WTC11 (cell line): Measurements from ENCODE around the gene AVPR2. TPM values are rescaled to one million over a fixed set of nuclear protein-coding genes. Genes with fewer than 3 reads are reported as not detected.

Experiments used
- ATAC-seq: fragments of 200-7000 bp; cut with Tn5 transposase; 2 replicates; pipeline ENCODE4 v1.10.0; 2021; ENCODE audit warnings: mild to moderate bottlenecking, moderate library complexity
- CTCF ChIA-PET: fragments of 300-600 bp; sonication (Branson Sonifier 250); formaldehyde crosslinking; loops from one replicate; lab custom pipeline; 2021; ENCODE audit warnings: antibody characterized with exemption; lab: Charles Lee
- POLR2A ChIA-PET: fragments of 350-600 bp; sonication (Branson Sonifier 250); formaldehyde crosslinking; loops from one replicate; lab custom pipeline; 2021; ENCODE audit warnings: antibody characterized with exemption; lab: Charles Lee
- DNase-seq: peaks from one replicate; pipeline ENCODE4 v3.0.0; 2021; ENCODE audit warnings: low spot score
- H3K27ac Mint-ChIP-seq: 2 replicates; pipeline ENCODE4 v1.8.0; 2021; ENCODE audit warnings: mixed read lengths
- H3K27me3 Mint-ChIP-seq: 2 replicates; pipeline ENCODE4 v1.8.0; 2021; ENCODE audit warnings: low read depth, mild to moderate bottlenecking, moderate library complexity, mixed read lengths
- H3K36me3 Mint-ChIP-seq: 2 replicates; pipeline ENCODE4 v1.8.0; 2021; ENCODE audit warnings: mixed read lengths
- H3K4me1 Mint-ChIP-seq: 2 replicates; pipeline ENCODE4 v1.8.0; 2022; ENCODE audit warnings: mixed read lengths
- H3K4me3 Mint-ChIP-seq: 2 replicates; pipeline ENCODE4 v1.8.0; 2021; ENCODE audit warnings: mild to moderate bottlenecking, moderate library complexity, mixed read lengths
- H3K9me3 Mint-ChIP-seq: 2 replicates; pipeline ENCODE4 v1.8.0; 2021; ENCODE audit warnings: mixed read lengths
- ATF1 ChIP-seq: sonication (generic); formaldehyde crosslinking; IDR thresholded peaks from 2 replicates; pipeline ENCODE4 v1.8.1; 2023; ENCODE audit warnings: mild to moderate bottlenecking, moderate library complexity, missing genetic modification reagents
- ATF3 ChIP-seq: sonication (generic); formaldehyde crosslinking; conservative IDR thresholded peaks from 2 replicates; pipeline ENCODE4 v1.8.1; 2022; ENCODE audit warnings: mild to moderate bottlenecking, missing genetic modification reagents
- CDX4 ChIP-seq: fragments of 250-450 bp; sonication (Bioruptor Pico); IDR thresholded peaks from 2 replicates; pipeline ENCODE4 v1.9.0; 2021; ENCODE audit warnings: moderate library complexity, mild to moderate bottlenecking, inconsistent platforms, borderline replicate concordance
- EMX1 ChIP-seq: fragments of 250-450 bp; sonication (Bioruptor Pico); IDR thresholded peaks from 2 replicates; pipeline ENCODE4 v1.8.0; 2021; ENCODE audit warnings: mild to moderate bottlenecking
- ETV6 ChIP-seq: sonication (generic); formaldehyde crosslinking; IDR thresholded peaks from 2 replicates; pipeline ENCODE4 v1.8.1; 2022; ENCODE audit warnings: mild to moderate bottlenecking, missing genetic modification reagents
- JUN ChIP-seq: sonication (generic); formaldehyde crosslinking; IDR thresholded peaks from 2 replicates; pipeline ENCODE4 v1.8.0; 2023; ENCODE audit warnings: mild to moderate bottlenecking, missing genetic modification reagents
- NR2C2 ChIP-seq: sonication (generic); formaldehyde crosslinking; IDR thresholded peaks from 2 replicates; pipeline ENCODE4 v1.8.0; 2022; ENCODE audit warnings: mild to moderate bottlenecking, missing genetic modification reagents
- PRRX2 ChIP-seq: fragments of 250-450 bp; sonication (Bioruptor Pico); IDR thresholded peaks from 2 replicates; pipeline ENCODE4 v1.8.0; 2021; ENCODE audit warnings: mild to moderate bottlenecking
- TCF7 ChIP-seq: sonication (generic); formaldehyde crosslinking; IDR thresholded peaks from 2 replicates; pipeline ENCODE4 v1.8.0; 2022; ENCODE audit warnings: mild to moderate bottlenecking, low read depth, missing genetic modification reagents, moderate library complexity
- USF2 ChIP-seq: sonication (generic); formaldehyde crosslinking; IDR thresholded peaks from 2 replicates; pipeline ENCODE4 v1.8.1; 2023; ENCODE audit warnings: mild to moderate bottlenecking, missing genetic modification reagents, moderate library complexity
- ZBTB21 ChIP-seq: sonication (generic); formaldehyde crosslinking; IDR thresholded peaks from 2 replicates; pipeline ENCODE4 v1.8.1; 2023; ENCODE audit warnings: mild to moderate bottlenecking, missing genetic modification reagents, borderline replicate concordance
- ZNF138 ChIP-seq: sonication (generic); formaldehyde crosslinking; conservative IDR thresholded peaks from 2 replicates; pipeline ENCODE4 v1.8.1; 2022; ENCODE audit warnings: mild to moderate bottlenecking, moderate library complexity, missing genetic modification reagents
- ZNF317 ChIP-seq: sonication (generic); formaldehyde crosslinking; IDR thresholded peaks from 2 replicates; pipeline ENCODE4 v1.8.1; 2023; ENCODE audit warnings: low read depth, mild to moderate bottlenecking, moderate library complexity, missing genetic modification reagents, borderline replicate concordance
- ZNF671 ChIP-seq: fragments of 250-450 bp; sonication (Bioruptor Pico); IDR thresholded peaks from 2 replicates; pipeline ENCODE4 v1.8.0; 2021; ENCODE audit warnings: mild to moderate bottlenecking
- total RNA-seq: library from RNA; stranded (reverse); gene quantifications from 3 replicates; pipeline ENCODE4 v1.2.3, GENCODE V29; 2021
- TF ChIP-seq, protein P1 (sequence below): sonication (generic); formaldehyde crosslinking; IDR thresholded peaks from 2 replicates; pipeline ENCODE4 v1.8.0; 2023; ENCODE audit warnings: missing genetic modification reagents, mild to moderate bottlenecking, borderline replicate concordance
- TF ChIP-seq, protein P2 (sequence below): sonication (generic); formaldehyde crosslinking; IDR thresholded peaks from 2 replicates; pipeline ENCODE4 v1.8.0; 2022; ENCODE audit warnings: mild to moderate bottlenecking, missing genetic modification reagents
- TF ChIP-seq, protein P3 (sequence below): sonication (generic); formaldehyde crosslinking; IDR thresholded peaks from 2 replicates; pipeline ENCODE4 v1.8.1; 2023; ENCODE audit warnings: mild to moderate bottlenecking, missing genetic modification reagents

AVPR2 gene
- total RNA-seq, 1 experiment from 2014 or later = 0.11 TPM

GRCh38 chrX:153903238-153903980 lies 1.1 kb upstream of the AVPR2 start:
- Mint-ChIP-seq H3K27ac (peak overlapping the region; percentile 17; the same call in 1 of the 2 replicates), H3K9me3 (no peaks in the 10 kb centered on the region), H3K4me3 (no peak overlapping the region), H3K4me1 (peaks cover 23% of the 10 kb centered on the region), H3K27me3 (no peaks in the 10 kb centered on the region), H3K36me3 (no peaks in the 10 kb centered on the region)
- ATAC-seq (peak; percentile 9; the same call in 1 of the 2 replicates), DNase-seq (no peak)
- ChIA-PET CTCF (no interaction called here), POLR2A (no interaction called here)
- TF ChIP-seq NR2C2 = no peak
- no peak for TF ChIP-seq USF2 (CRISPR knock-in tag)
- TF ChIP-seq PRRX2 (CRISPR knock-in tag) = no peak
- no peak for TF ChIP-seq ATF1
- TF ChIP-seq EMX1 (CRISPR knock-in tag) = no peak
- TF ChIP-seq ATF3 = no peak
- TF ChIP-seq CDX4 (CRISPR knock-in tag) = no peak
- TF ChIP-seq ZNF138 (CRISPR knock-in tag) = no peak

GRCh38 chrX:153905481-153906095 lies 1.1 kb downstream of the AVPR2 start:
- CTCF ChIA-PET = interaction anchor here (1.7 kb wide), 1 partner anchor 42 kb away, joined by 6 read pairs; no protein-coding TSS in a partner anchor
- H3K27me3 Mint-ChIP-seq = no peaks in the 10 kb centered on the region; the same call in 1 of the 2 replicates
- H3K4me3 Mint-ChIP-seq = no peak overlapping the region
- ATAC-seq (no peak), DNase-seq (no peak)
- H3K4me1 Mint-ChIP-seq = peaks cover 22% of the 10 kb centered on the region
- H3K36me3 Mint-ChIP-seq = no peaks in the 10 kb centered on the region
- H3K9me3 Mint-ChIP-seq = no peaks in the 10 kb centered on the region
- TF ChIP-seq JUN (CRISPR knock-in tag) (no peak), ZNF671 (CRISPR knock-in tag) (no peak), ATF3 (no peak), ETV6 (no peak), TCF7 (CRISPR knock-in tag) (no peak), ZBTB21 (CRISPR knock-in tag) (no peak), ZNF317 (CRISPR knock-in tag) (no peak)
- TF ChIP-seq, protein P1, sequence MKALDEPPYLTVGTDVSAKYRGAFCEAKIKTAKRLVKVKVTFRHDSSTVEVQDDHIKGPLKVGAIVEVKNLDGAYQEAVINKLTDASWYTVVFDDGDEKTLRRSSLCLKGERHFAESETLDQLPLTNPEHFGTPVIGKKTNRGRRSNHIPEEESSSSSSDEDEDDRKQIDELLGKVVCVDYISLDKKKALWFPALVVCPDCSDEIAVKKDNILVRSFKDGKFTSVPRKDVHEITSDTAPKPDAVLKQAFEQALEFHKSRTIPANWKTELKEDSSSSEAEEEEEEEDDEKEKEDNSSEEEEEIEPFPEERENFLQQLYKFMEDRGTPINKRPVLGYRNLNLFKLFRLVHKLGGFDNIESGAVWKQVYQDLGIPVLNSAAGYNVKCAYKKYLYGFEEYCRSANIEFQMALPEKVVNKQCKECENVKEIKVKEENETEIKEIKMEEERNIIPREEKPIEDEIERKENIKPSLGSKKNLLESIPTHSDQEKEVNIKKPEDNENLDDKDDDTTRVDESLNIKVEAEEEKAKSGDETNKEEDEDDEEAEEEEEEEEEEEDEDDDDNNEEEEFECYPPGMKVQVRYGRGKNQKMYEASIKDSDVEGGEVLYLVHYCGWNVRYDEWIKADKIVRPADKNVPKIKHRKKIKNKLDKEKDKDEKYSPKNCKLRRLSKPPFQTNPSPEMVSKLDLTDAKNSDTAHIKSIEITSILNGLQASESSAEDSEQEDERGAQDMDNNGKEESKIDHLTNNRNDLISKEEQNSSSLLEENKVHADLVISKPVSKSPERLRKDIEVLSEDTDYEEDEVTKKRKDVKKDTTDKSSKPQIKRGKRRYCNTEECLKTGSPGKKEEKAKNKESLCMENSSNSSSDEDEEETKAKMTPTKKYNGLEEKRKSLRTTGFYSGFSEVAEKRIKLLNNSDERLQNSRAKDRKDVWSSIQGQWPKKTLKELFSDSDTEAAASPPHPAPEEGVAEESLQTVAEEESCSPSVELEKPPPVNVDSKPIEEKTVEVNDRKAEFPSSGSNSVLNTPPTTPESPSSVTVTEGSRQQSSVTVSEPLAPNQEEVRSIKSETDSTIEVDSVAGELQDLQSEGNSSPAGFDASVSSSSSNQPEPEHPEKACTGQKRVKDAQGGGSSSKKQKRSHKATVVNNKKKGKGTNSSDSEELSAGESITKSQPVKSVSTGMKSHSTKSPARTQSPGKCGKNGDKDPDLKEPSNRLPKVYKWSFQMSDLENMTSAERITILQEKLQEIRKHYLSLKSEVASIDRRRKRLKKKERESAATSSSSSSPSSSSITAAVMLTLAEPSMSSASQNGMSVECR = no peak
- TF ChIP-seq, protein P2, sequence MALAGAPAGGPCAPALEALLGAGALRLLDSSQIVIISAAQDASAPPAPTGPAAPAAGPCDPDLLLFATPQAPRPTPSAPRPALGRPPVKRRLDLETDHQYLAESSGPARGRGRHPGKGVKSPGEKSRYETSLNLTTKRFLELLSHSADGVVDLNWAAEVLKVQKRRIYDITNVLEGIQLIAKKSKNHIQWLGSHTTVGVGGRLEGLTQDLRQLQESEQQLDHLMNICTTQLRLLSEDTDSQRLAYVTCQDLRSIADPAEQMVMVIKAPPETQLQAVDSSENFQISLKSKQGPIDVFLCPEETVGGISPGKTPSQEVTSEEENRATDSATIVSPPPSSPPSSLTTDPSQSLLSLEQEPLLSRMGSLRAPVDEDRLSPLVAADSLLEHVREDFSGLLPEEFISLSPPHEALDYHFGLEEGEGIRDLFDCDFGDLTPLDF = no peak
- TF ChIP-seq, protein P3, sequence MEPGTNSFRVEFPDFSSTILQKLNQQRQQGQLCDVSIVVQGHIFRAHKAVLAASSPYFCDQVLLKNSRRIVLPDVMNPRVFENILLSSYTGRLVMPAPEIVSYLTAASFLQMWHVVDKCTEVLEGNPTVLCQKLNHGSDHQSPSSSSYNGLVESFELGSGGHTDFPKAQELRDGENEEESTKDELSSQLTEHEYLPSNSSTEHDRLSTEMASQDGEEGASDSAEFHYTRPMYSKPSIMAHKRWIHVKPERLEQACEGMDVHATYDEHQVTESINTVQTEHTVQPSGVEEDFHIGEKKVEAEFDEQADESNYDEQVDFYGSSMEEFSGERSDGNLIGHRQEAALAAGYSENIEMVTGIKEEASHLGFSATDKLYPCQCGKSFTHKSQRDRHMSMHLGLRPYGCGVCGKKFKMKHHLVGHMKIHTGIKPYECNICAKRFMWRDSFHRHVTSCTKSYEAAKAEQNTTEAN (CRISPR knock-in tag) = no peak
- TF ChIP-seq, all 79 proteins: peak for 0
- POLR2A ChIA-PET = no interaction called here
- no peak overlapping the region for H3K27ac Mint-ChIP-seq
